Measurements from ENCODE around the gene DYSF.

DNA sequence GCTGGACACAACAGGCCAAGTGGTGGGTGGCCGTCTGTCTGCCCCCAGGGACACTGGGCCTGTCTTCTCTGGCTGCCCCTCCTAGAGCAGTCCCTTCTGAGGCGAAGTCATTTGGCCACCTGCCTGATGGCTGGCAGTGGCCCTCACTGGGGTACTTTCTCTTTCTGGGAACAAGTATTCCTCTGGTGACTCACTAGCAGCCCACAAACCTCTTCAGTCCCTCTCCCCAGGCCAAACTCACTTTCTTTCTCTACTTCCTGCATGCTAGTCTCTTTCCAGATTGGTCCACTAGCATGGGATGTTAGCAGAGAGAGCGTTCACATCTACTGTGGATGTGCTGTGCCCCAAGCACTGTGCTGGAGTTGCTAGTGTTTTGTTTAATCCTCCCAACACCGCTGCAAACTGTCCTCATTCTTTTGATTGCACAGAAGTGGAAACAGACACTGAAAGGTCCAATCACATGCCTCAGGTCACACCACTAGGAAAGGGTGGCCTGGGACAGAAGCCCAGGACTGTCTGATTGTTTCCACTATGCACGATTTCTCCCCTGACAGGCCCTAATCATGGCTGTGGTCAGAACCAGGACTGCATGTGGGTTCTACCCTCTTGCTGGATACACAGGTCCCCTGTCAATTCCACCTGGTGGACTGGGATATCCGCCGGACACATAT, 5.2 kb downstream of the DYSF start:
- TF ChIP-seq EZH2 (IDR thresholded peaks at IDR 0.05; ENCODE audit: low read length) (no peak), CTCF (optimal IDR thresholded peaks at IDR 0.05 in 1 of 3, IDR thresholded peaks at IDR 0.05 in 1 of 3, conservative IDR thresholded peaks at IDR 0.05 in 1 of 3; ENCODE audit: extremely low read depth in 1 of 3, insufficient read depth in 2 of 3, low read length in 3 of 3) (no peak)

Measured in keratinocyte (primary cell).